Nephron progenitor cell (in vitro differentiated cells): ENCODE data around the gene SOX8.

Experiments used
- DNase-seq: peaks from one replicate; pipeline ENCODE4 v3.0.0; 2021
- H3K27ac Mint-ChIP-seq: 2 replicates; pipeline ENCODE4 v1.8.0; 2021; ENCODE audit warnings: mild to moderate bottlenecking, moderate library complexity, mixed read lengths
- H3K27me3 Mint-ChIP-seq: 2 replicates; pipeline ENCODE4 v1.8.0; 2021; ENCODE audit warnings: mild to moderate bottlenecking, low read depth, mixed read lengths; ENCODE audit not compliant: poor library complexity
- H3K36me3 Mint-ChIP-seq: 2 replicates; pipeline ENCODE4 v1.8.0; 2021; ENCODE audit warnings: low read depth, mixed read lengths
- H3K4me1 Mint-ChIP-seq: 2 replicates; pipeline ENCODE4 v1.8.0; 2021; ENCODE audit warnings: mixed read lengths
- H3K4me3 Mint-ChIP-seq: 2 replicates; pipeline ENCODE4 v1.8.0; 2021; ENCODE audit warnings: mild to moderate bottlenecking, moderate library complexity, mixed read lengths
- H3K9me3 Mint-ChIP-seq: 2 replicates; pipeline ENCODE4 v1.8.0; 2021; ENCODE audit warnings: mild to moderate bottlenecking, moderate library complexity, mixed read lengths
- CTCF ChIP-seq: fragments of 200-600 bp; sonication (generic); IDR thresholded peaks from 2 replicates; pipeline ENCODE4 v1.5.0; 2021; ENCODE audit warnings: antibody characterized with exemption

Gene SOX8

GRCh38 chr16:1009358-1010150 is 28.0 kb downstream of the SOX8 start:
- no peak for DNase-seq
- TF ChIP-seq CTCF: no peak
- Mint-ChIP-seq H3K4me1 (peaks cover 43% of the 10 kb centered on the region), H3K9me3 (no peaks in the 10 kb centered on the region), H3K27ac (no peak overlapping the region), H3K27me3 (peaks cover 6% of the 10 kb centered on the region), H3K36me3 (no peaks in the 10 kb centered on the region), H3K4me3 (no peak overlapping the region)

- Mint-ChIP-seq H3K4me1 (peaks cover 48% of the 10 kb centered on the region), H3K9me3 (no peaks in the 10 kb centered on the region), H3K36me3 (no peaks in the 10 kb centered on the region), H3K4me3 (no peak overlapping the region), H3K27me3 (peaks cover 6% of the 10 kb centered on the region), H3K27ac (no peak overlapping the region)
- peak; percentile 51 for DNase-seq
- no peak for TF ChIP-seq CTCF
Measured at GRCh38 chr16:1010251-1010650, 28.7 kb downstream of the SOX8 start.

- no peak overlapping the region for H3K27ac Mint-ChIP-seq
Measured at GRCh38 chr16:1010815-1011214, 29.2 kb downstream of the SOX8 start.

GRCh38 chr16:1011316-1012082 is 29.9 kb downstream of the SOX8 start:
- H3K27ac Mint-ChIP-seq: no peak overlapping the region
- TF ChIP-seq CTCF: no peak

More at GRCh38 chr16:1010815-1011214, 29.2 kb downstream of the SOX8 start:
- H3K4me1 Mint-ChIP-seq: peaks cover 47% of the 10 kb centered on the region
- H3K36me3 Mint-ChIP-seq: no peaks in the 10 kb centered on the region
- H3K27me3 Mint-ChIP-seq: peaks cover 6% of the 10 kb centered on the region
- no peak overlapping the region for H3K4me3 Mint-ChIP-seq
- H3K9me3 Mint-ChIP-seq: no peaks in the 10 kb centered on the region
- TF ChIP-seq CTCF: no peak
- DNase-seq: no peak

DNA sequence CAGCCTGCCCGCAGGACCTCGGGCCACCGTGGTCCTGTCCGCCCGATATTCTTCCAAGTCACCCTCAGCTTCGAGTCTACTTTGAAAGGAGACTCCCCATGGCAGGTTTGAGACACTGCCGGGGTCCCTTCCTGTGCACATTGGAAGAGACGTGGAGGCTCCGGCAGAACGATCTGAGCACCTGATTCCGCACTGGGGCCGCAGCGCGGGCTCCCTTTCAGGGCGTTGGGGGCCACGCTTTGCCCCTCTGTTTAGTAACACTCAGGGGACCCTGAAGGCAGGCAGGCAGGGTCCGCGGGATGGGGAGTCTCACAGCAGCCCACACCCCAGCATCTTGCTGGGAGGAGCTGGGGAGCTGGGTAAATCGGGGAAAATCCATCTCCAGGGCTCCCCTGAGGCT is 30.6 kb downstream of the SOX8 start:
- Mint-ChIP-seq H3K4me1 (peaks cover 48% of the 10 kb centered on the region), H3K9me3 (no peaks in the 10 kb centered on the region), H3K27me3 (peaks cover 3% of the 10 kb centered on the region), H3K4me3 (no peak overlapping the region), H3K36me3 (no peaks in the 10 kb centered on the region), H3K27ac (no peak overlapping the region)
- TF ChIP-seq CTCF: no peak
- no peak for DNase-seq

More at GRCh38 chr16:1011316-1012082, 29.9 kb downstream of the SOX8 start:
- Mint-ChIP-seq H3K36me3 (no peaks in the 10 kb centered on the region), H3K4me3 (no peak overlapping the region), H3K9me3 (no peaks in the 10 kb centered on the region), H3K27me3 (peaks cover 6% of the 10 kb centered on the region), H3K4me1 (peaks cover 47% of the 10 kb centered on the region)
- DNase-seq: no peak
